Endometrial microvascular endothelial cells (primary cell): ENCODE data around the gene TOR3A. TPM values are rescaled to one million over a fixed set of nuclear protein-coding genes. Genes with fewer than 3 reads are reported as not detected.
"Not testable (repeated sequence)": the region's sequence is repeated elsewhere in the genome, so short reads cannot be mapped to it uniquely, and the experiment has no call there.

Source experiments
- in situ Hi-C: cut with HindIII; loops from 2 replicates; pipeline ENCODE4 v1.10.0; 2017; ENCODE audit warnings: low sequenced_read_pairs, low pct_unique_long_range_greater_than_20kb; ENCODE audit errors: inconsistent ontology term
- total RNA-seq: library from RNA; depleted of rRNA; stranded (reverse); fragments of >200 nt; gene quantifications from one replicate; pipeline ENCODE4 v1.2.3, GENCODE V29; 2015; ENCODE audit errors: inconsistent ontology term

Gene TOR3A
- total RNA-seq, 1 donor from 2014 or later, result 47.0 TPM

DNA sequence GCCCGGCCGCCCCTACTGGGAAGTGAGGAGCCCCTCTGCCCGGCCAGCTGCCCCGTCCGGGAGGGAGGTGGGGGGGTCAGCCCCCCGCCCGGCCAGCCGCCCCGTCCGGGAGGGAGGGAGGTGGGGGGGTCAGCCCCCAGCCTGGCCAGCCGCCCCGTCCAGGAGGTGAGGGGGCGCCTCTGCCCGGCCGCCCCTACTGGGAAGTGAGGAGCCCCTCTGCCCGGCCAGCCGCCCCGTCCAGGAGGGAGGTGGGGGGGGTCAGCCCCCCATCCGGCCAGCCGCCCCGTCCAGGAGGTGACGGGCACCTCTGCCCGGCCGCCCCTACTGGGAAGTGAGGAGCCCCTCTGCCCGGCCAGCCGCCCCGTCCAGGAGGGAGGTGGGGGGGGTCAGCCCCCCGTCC lies 53.8 kb downstream of the TOR3A start:
- in situ Hi-C loops, result not testable (repeated sequence)

DNA sequence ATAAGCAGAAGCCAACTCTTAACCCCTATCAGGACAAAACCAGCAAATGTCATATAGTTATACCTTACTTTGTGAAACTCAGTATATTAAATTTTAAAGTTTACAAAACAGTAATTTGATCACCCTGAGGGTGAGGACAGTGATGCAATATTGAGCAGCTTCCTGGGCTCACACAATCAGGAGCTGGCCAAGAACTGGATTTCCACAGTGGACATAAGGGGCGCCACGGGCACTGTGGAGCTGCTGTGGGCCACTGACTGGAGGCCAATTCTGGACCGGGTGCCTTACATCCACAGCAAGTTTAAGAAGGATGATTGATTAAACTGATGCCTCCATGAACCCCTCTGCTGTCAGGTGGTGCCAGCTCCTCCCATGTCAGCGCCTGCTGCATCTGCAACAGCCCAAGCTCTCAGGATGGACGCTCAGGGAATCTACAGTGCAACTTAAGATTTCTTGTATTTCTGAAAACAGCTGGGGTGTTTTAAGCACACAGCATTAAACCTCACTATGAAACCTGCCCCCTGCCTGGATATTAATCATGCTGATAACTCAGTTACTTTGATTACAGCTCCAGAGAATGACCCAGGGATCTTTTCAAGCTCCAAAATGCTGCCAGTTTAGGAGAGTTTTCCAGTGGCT lies 55.9 kb downstream of the TOR3A start:
- in situ Hi-C loops, result no loop called here

DNA sequence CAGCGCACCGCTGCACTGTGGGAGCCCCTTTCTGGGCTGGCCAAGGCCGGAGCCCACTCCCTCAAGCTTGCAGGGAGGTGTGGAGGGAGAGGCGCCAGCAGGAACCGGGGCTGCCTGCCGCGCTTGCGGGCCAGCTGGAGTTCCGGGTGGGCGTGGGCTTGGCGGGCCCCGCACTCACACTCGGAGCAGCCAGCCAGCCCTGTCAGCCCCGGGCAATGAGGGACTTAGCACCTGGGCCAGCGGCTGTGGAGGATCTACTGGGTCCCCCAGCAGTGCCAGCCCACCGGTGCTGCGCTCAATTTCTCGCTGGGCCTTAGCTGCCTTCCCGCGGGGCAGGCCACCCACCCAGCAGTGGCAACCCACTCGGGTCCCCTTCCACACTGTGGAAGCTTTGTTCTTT lies 56.9 kb downstream of the TOR3A start:
- in situ Hi-C loops, result not testable (repeated sequence)

DNA sequence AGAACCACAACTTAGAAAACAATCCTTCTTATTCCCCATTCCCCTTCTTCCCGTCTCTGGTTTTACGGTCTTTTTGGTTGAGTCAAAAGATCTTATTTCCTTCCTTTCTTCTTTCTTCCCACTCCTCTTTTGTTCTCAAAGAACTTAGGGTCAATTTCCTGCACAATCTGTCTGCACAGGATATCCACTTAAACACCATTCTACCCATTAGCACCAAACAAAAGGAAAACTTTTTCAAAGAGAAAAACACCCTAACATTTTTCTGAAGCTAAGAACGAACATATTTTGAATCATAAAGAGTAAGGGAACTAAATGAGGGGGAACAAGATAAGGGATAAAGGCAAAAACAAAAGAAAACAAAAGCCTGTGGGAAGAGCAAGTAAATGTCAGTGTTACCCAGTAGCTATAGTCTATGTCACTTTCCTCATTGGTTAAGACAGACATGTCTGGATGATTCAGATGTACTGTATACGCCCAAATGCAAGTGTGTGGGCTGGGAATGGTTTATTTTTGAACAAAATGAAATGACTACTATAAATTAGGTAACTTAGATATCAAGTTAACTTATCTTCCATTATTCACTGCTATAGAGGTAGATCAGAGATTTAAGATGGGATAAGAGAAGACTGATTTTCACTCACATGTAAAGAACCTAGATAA lies 59.9 kb downstream of the TOR3A start:
- in situ Hi-C loops, result no loop called here

DNA sequence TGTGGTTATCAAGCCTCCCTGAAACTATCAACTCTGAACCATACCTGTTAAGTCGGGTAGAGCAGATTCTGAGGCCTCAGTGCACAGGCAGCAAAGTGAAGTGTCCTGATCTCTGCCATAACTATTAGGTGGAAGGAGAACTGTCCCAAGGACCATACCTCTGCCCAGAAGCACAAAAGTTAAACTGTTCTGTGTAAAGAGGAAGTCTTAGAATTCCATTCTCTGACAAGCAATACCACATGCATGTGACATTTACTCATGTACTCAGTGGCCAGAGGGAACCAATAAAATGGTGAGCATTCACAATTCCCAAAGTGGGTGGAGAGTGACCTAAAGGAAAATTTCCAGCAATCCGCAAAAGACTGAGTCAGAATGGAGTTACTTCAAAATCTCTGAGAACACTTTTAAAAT lies 61.0 kb downstream of the TOR3A start:
- in situ Hi-C loops, result no loop called here

DNA sequence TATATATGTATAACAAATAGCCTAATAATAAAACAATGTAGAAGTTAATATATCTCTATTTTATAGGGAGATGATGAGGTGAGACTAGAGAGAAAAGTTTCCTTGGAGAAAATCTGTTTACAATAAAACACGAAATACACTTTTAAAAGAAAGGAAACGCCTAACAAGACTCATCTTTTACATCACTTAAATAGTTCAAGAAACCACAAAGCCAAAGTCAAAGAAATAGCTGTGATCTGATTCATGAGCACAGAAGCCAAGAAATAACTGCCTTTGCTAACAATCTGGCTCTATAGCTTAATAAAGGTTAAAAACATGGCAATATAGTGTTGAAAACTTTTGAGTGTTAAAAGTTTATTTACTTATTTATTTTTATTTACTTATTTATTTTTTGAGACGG lies 61.5 kb downstream of the TOR3A start:
- in situ Hi-C loops, result no loop called here

- in situ Hi-C loops, result no loop called here
Measured at GRCh38 chr1:179144626-179145025, 62.8 kb downstream of the TOR3A start.

DNA sequence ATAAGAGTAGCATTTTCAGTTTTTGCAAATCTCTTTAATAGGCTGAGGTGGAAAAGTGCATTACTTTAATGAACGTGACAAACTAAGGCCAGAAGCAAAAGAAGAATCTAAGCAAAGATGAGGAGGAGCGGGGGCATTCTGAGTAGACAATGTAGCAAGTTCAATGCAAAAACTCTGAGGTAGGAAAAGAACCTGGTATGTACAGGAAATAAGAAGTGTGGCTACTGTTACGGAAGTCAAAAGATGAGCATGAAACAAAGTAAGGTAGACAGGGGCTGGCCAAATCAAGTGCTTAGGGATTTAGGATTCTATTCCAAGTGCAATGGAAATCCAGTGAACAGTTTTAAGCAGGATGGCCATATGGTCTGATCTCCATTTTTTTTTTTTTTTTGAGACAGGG lies 63.7 kb downstream of the TOR3A start:
- in situ Hi-C loops, result no loop called here

Other genes starting within 250 kb of the TOR3A start
- not detected for gene ANGPTL1, start 211.0 kb upstream of the TOR3A start, total RNA-seq
- gene FAM20B, start 56.2 kb upstream of the TOR3A start, total RNA-seq, result 32.0 TPM
- 45.4 TPM for gene ABL2, start 147.6 kb downstream of the TOR3A start, total RNA-seq
- gene SOAT1, start 211.7 kb downstream of the TOR3A start, total RNA-seq, result 24.1 TPM